A549 (cell line): ENCODE results near the gene TLR9. TPM values are rescaled to one million over a fixed set of nuclear protein-coding genes. Genes with fewer than 3 reads are reported as not detected.

Experiments used
- ATAC-seq, 2 experiments: fragments of 200-7000 bp in 1 of 2; fragments of >200 bp in 1 of 2; cut with Nextera tagmentation in 1 of 2; cut with Tn5 transposase in 1 of 2; 3 replicates each; pipeline versions ENCODE4 v1.8.0 to v1.9.1; 2018 to 2020; ENCODE audit warnings: mild to moderate bottlenecking in 1 of 2, moderate library complexity in 1 of 2
- CTCF ChIA-PET: fragments of 300-600 bp; sonication (Branson Sonifier 250); formaldehyde crosslinking; extraction: SDS; loops from one replicate; lab custom pipeline; 2021; ENCODE audit warnings: antibody characterized with exemption, inconsistent platforms; lab: Yijun Ruan, JAX
- POLR2A ChIA-PET: fragments of 350-600 bp; formaldehyde crosslinking; extraction: SDS; loops from one replicate; lab custom pipeline; 2021; ENCODE audit warnings: antibody characterized with exemption, inconsistent platforms; lab: Yijun Ruan, JAX
- DNase-seq, 2 experiments: peaks; one replicate each; pipeline versions ENCODE4 v3.0.0 to v3.0.0-alpha.2; 2011 to 2016; ENCODE audit warnings: low read depth in 1 of 2, low spot score in 1 of 2
- FAIRE-seq: peaks from 2 replicates; lab custom pipeline; 2011; peaks lifted over from hg19 to GRCh38; lab: Jason Lieb, UNC
- H3K27ac ChIP-seq, 2 experiments: fragments of >200 bp; sonication (Bioruptor Twin); formaldehyde crosslinking; 3 replicates each; pipeline ENCODE4 v1.5.1; 2016 to 2017
- H3K4me1 ChIP-seq: fragments of >200 bp; sonication (Bioruptor Twin); formaldehyde crosslinking; 3 replicates; pipeline ENCODE4 v1.6.1; 2016
- H3K4me2 ChIP-seq: fragments of >200 bp; sonication (Bioruptor Twin); formaldehyde crosslinking; 3 replicates; pipeline ENCODE4 v1.6.1; 2016
- H3K4me3 ChIP-seq: fragments of >200 bp; sonication (Bioruptor Twin); formaldehyde crosslinking; 3 replicates; pipeline ENCODE4 v1.5.1; 2016
- H3K9me3 ChIP-seq: fragments of >200 bp; sonication (Bioruptor Twin); formaldehyde crosslinking; 3 replicates; pipeline ENCODE4 v1.6.1; 2016
- CEBPB ChIP-seq, 2 experiments: fragments of >200 bp in 1 of 2; sonication (Bioruptor Twin) in 1 of 2; formaldehyde crosslinking in 1 of 2; IDR thresholded peaks; 2 replicates each; pipeline ENCODE4 v1.6.1; 2012 to 2016
- CHD4 ChIP-seq: fragments of 200-600 bp; sonication (generic); IDR thresholded peaks from 2 replicates; pipeline ENCODE4 v1.6.1; 2016; ENCODE audit warnings: antibody characterized with exemption, mild to moderate bottlenecking, borderline replicate concordance
- EHF ChIP-seq: fragments of 250-450 bp; sonication (Bioruptor Pico); IDR thresholded peaks from 2 replicates; pipeline ENCODE4 v1.5.0; 2020; ENCODE audit warnings: mild to moderate bottlenecking
- FOSB ChIP-seq: fragments of 250-450 bp; sonication (Bioruptor Pico); IDR thresholded peaks from 2 replicates; pipeline ENCODE4 v1.5.0; 2020; ENCODE audit warnings: mild to moderate bottlenecking, moderate library complexity
- GATA3 ChIP-seq: IDR thresholded peaks from 2 replicates; pipeline ENCODE4 v1.6.1; 2012; ENCODE audit warnings: borderline replicate concordance
- HOXB13 ChIP-seq: fragments of 250-450 bp; sonication (Bioruptor Pico); IDR thresholded peaks from 2 replicates; pipeline ENCODE4 v1.5.0; 2020; ENCODE audit warnings: low read depth, mild to moderate bottlenecking, moderate library complexity
- JUN ChIP-seq, 2 experiments: fragments of >200 bp; sonication (Bioruptor Twin); formaldehyde crosslinking; IDR thresholded peaks; 2 replicates in 1 of 2; 3 replicates in 1 of 2; pipeline ENCODE4 v1.6.1; 2016 to 2017
- JUNB ChIP-seq: fragments of >200 bp; sonication (Bioruptor Twin); formaldehyde crosslinking; IDR thresholded peaks from 2 replicates; pipeline ENCODE4 v1.6.1; 2016
- MAX ChIP-seq: IDR thresholded peaks from 2 replicates; pipeline ENCODE4 v1.6.1; 2012
- MYC ChIP-seq: IDR thresholded peaks from 2 replicates; pipeline ENCODE4 v1.6.1; 2012; ENCODE audit warnings: mild to moderate bottlenecking, inconsistent platforms, low read length, improper control_type of control experiment, borderline replicate concordance
- POLR2A ChIP-seq: IDR thresholded peaks from 2 replicates; pipeline ENCODE4 v1.6.1; 2012; ENCODE audit warnings: mild to moderate bottlenecking, low read length
- RFX5 ChIP-seq: fragments of 450-650 bp; IDR thresholded peaks from 2 replicates; pipeline ENCODE4 v1.7.1; 2014; ENCODE audit warnings: antibody characterized with exemption, mild to moderate bottlenecking, moderate library complexity
- RNF2 ChIP-seq: fragments of 200-600 bp; sonication (generic); IDR thresholded peaks from 2 replicates; pipeline ENCODE4 v1.6.1; 2016; ENCODE audit warnings: low read depth, mild to moderate bottlenecking, antibody characterized with exemption, moderate library complexity, borderline replicate concordance
- TFCP2L1 ChIP-seq: fragments of 250-450 bp; sonication (Bioruptor Pico); IDR thresholded peaks from 2 replicates; pipeline ENCODE4 v1.5.0; 2021; ENCODE audit warnings: mild to moderate bottlenecking
- TP53 ChIP-seq: fragments of 250-450 bp; sonication (Bioruptor Pico); IDR thresholded peaks from 2 replicates; pipeline ENCODE4 v1.5.0; 2021; ENCODE audit warnings: mild to moderate bottlenecking, moderate library complexity
- ZSCAN20 ChIP-seq: fragments of 250-450 bp; sonication (Bioruptor Pico); IDR thresholded peaks from 2 replicates; pipeline ENCODE4 v1.8.0; 2022; ENCODE audit warnings: mild to moderate bottlenecking, moderate library complexity
- WGBS: methylation state at CpG from one replicate; pipeline ENCODE4 v1.1.6; 2017; ENCODE audit errors: missing lambda C conversion rate; 5-methylcytosine and 5-hydroxymethylcytosine counted together
- polyA plus RNA-seq, 4 experiments: library from polyadenylated mRNA; depleted of rRNA in 3 of 4; stranded (reverse); fragments of >200 nt; fragmentation: RNase III in 1 of 4; extraction: RNeasy Plus Mini Kit Qiagen cat#74134 plus additional on column Dnase treatment in 1 of 4; gene quantifications; 2 replicates in 3 of 4; 3 replicates in 1 of 4; pipeline ENCODE4 v1.2.3, GENCODE V29; 2011 to 2017
- TF ChIP-seq, protein P1 (sequence below): fragments of 200-600 bp; sonication (generic); IDR thresholded peaks from 2 replicates; pipeline ENCODE4 v1.6.1; 2016; ENCODE audit warnings: antibody characterized with exemption, mild to moderate bottlenecking, moderate library complexity
- TF ChIP-seq, protein P2 (sequence below): fragments of >200 bp; sonication (Bioruptor Twin); formaldehyde crosslinking; IDR thresholded peaks from 3 replicates; pipeline ENCODE4 v1.5.1; 2016
- TF ChIP-seq, protein P3 (sequence below): fragments of 450-650 bp; IDR thresholded peaks from 2 replicates; pipeline ENCODE4 v1.6.1; 2014; ENCODE audit warnings: antibody characterized with exemption
- TF ChIP-seq, protein P4 (sequence below): fragments of 250-450 bp; sonication (Bioruptor Pico); IDR thresholded peaks from 2 replicates; pipeline ENCODE4 v1.5.0; 2021; ENCODE audit warnings: mild to moderate bottlenecking, moderate library complexity, borderline replicate concordance

TLR9 gene
- polyA plus RNA-seq, 2 of the 4 experiments (the other 2 are of a cell fraction) = 0.04 TPM; not detected in 1

- peak overlapping the region; percentile 96; the same call in 2 of the 3 replicates for H3K4me3 ChIP-seq
- peak; percentile 1 to 4; a peak in 3 of 6 replicates for ATAC-seq
- ChIA-PET CTCF (interaction anchor here (1.2 to 11.4 kb wide), 5 partner anchors 12 to 210 kb away, joined by 3 to 198 read pairs (median 9); partner anchors contain the start of genes TLR9 and WDR82), POLR2A (interaction anchor here (0.7 to 2.4 kb wide), 5 partner anchors 11 to 241 kb away, joined by 3 to 28 read pairs (median 3); partner anchors contain the start of genes GLYCTK, RPL29 and WDR82)
- H3K9me3 ChIP-seq = no peaks in the 10 kb centered on the region
- peaks cover 32% of the 10 kb centered on the region for H3K4me1 ChIP-seq
- no peak for FAIRE-seq
- TF ChIP-seq RNF2 (no peak), EHF (CRISPR knock-in tag) (no peak), HOXB13 (CRISPR knock-in tag) (no peak), CEBPB (IDR thresholded peaks at IDR 0.05) (no peak), JUN (IDR thresholded peaks at IDR 0.05) (no peak), FOSB (CRISPR knock-in tag) (no peak), JUNB (no peak), CHD4 (no peak), GATA3 (no peak), TFCP2L1 (no peak), RFX5 (no peak), MYC (no peak), ZSCAN20 (CRISPR knock-in tag) (no peak), MAX (no peak), TP53 (CRISPR knock-in tag) (no peak), POLR2A (no peak)
- TF ChIP-seq, protein P1, sequence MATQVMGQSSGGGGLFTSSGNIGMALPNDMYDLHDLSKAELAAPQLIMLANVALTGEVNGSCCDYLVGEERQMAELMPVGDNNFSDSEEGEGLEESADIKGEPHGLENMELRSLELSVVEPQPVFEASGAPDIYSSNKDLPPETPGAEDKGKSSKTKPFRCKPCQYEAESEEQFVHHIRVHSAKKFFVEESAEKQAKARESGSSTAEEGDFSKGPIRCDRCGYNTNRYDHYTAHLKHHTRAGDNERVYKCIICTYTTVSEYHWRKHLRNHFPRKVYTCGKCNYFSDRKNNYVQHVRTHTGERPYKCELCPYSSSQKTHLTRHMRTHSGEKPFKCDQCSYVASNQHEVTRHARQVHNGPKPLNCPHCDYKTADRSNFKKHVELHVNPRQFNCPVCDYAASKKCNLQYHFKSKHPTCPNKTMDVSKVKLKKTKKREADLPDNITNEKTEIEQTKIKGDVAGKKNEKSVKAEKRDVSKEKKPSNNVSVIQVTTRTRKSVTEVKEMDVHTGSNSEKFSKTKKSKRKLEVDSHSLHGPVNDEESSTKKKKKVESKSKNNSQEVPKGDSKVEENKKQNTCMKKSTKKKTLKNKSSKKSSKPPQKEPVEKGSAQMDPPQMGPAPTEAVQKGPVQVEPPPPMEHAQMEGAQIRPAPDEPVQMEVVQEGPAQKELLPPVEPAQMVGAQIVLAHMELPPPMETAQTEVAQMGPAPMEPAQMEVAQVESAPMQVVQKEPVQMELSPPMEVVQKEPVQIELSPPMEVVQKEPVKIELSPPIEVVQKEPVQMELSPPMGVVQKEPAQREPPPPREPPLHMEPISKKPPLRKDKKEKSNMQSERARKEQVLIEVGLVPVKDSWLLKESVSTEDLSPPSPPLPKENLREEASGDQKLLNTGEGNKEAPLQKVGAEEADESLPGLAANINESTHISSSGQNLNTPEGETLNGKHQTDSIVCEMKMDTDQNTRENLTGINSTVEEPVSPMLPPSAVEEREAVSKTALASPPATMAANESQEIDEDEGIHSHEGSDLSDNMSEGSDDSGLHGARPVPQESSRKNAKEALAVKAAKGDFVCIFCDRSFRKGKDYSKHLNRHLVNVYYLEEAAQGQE = no peak
- TF ChIP-seq, protein P2, sequence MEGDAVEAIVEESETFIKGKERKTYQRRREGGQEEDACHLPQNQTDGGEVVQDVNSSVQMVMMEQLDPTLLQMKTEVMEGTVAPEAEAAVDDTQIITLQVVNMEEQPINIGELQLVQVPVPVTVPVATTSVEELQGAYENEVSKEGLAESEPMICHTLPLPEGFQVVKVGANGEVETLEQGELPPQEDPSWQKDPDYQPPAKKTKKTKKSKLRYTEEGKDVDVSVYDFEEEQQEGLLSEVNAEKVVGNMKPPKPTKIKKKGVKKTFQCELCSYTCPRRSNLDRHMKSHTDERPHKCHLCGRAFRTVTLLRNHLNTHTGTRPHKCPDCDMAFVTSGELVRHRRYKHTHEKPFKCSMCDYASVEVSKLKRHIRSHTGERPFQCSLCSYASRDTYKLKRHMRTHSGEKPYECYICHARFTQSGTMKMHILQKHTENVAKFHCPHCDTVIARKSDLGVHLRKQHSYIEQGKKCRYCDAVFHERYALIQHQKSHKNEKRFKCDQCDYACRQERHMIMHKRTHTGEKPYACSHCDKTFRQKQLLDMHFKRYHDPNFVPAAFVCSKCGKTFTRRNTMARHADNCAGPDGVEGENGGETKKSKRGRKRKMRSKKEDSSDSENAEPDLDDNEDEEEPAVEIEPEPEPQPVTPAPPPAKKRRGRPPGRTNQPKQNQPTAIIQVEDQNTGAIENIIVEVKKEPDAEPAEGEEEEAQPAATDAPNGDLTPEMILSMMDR = no peak
- TF ChIP-seq, protein P3, sequence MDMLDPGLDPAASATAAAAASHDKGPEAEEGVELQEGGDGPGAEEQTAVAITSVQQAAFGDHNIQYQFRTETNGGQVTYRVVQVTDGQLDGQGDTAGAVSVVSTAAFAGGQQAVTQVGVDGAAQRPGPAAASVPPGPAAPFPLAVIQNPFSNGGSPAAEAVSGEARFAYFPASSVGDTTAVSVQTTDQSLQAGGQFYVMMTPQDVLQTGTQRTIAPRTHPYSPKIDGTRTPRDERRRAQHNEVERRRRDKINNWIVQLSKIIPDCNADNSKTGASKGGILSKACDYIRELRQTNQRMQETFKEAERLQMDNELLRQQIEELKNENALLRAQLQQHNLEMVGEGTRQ = no peak
- TF ChIP-seq, protein P4, sequence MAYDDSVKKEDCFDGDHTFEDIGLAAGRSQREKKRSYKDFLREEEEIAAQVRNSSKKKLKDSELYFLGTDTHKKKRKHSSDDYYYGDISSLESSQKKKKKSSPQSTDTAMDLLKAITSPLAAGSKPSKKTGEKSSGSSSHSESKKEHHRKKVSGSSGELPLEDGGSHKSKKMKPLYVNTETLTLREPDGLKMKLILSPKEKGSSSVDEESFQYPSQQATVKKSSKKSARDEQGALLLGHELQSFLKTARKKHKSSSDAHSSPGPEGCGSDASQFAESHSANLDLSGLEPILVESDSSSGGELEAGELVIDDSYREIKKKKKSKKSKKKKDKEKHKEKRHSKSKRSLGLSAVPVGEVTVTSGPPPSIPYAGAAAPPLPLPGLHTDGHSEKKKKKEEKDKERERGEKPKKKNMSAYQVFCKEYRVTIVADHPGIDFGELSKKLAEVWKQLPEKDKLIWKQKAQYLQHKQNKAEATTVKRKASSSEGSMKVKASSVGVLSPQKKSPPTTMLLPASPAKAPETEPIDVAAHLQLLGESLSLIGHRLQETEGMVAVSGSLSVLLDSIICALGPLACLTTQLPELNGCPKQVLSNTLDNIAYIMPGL = no peak
- no peak for DNase-seq
- peak overlapping the region; percentile 79 for H3K4me2 ChIP-seq
- 86% methylated on average over 3 of the region's 6 CpGs for WGBS
- H3K27ac ChIP-seq = peak overlapping the region; percentile 98
Measured at GRCh38 chr3:52237006-52237656, 11.7 kb upstream of the TLR9 start.
